Measurements from ENCODE around the gene UBXN6.

UBXN6 gene

GRCh38 chr19:4402171-4403004 is 55.2 kb downstream of the UBXN6 start, which contains the start of gene CHAF1A:
CHAF1A (plus strand) TSS chr19:4402640; CDS start chr19:4402763, 123 bp downstream.
- DNase-seq, result peak; percentile 100

DNA sequence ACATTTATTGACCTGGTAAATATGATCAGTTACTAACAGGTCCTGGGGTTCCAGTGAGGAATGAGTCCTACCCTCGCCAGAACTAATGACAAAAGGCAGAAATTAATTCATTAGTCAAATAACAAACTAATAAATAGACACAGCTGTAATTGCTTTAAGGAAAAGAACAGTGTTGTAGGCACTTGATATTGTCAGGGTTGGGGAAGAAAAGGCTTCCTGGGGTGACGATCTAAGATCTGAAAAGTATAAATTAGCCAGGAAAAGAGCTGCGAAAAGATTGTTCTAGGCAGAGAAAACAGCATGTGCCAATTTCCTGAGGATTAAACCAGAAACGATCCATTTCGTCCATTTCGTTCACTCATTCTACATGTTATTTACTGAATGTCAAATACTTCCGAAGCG is 55.8 kb downstream of the UBXN6 start:
- no peak for DNase-seq

DNA sequence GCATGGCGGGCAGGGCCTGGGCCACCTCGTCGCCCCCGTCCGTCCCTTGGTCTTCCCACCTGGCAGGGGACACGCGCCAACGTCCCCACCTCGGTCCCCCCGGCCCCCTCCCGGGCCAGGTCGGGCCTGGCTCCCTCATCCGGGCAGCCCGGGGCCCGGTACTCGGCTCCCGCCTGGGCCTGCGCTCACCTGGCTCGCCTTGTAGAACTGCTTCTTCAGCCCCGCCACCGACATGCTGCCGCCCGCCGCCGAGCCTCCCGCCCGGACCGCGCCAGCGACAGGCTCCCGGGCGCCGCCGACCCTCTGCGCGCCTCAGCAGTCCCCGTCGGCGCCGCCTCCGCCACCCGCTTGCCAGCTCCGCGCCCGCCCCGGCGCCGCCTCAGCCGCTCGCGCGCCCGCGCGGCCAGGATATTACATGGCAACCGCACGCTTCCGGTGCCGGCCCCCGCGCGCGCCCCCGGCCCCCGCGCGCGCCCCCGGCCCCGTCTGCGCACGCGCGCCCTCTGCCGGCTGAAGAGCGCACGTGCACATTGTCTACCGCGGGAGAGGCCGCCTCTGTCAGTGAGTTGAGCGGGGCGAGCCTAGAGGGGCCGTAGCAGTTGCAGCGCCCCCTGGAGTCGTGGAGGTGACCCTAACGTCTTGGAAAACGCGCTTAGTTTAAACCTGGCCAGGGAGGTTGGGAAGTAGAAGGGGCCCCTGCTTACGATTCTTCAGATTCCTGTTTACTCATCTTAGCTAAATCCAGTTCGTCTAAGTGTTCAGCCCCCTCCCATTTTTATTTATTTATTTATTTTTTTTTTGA is 57.3 kb downstream of the UBXN6 start, which contains the start of gene SH3GL1:
TSS of gene SH3GL1 (minus strand) at position 413 of the 802 bp plus-strand sequence. CDS start at position 234, 179 bp downstream.
- DNase-seq, result peak; percentile 84

DNA sequence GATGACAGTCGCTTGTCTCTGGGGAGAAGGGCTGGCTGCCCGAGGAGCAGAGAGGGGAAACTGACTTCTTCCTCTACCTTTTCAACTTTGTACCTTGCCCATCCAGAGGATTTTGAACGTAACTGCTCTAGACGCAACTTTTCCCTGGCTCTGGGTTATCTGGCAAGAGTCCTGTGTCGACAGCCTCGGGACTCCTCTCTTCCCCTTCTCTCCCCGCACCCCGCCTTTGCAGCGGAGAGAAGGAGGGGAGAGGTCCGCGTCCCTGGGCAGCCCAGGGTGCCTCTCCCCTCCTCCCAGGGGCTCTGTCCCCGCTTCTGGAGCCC is 57.8 kb downstream of the UBXN6 start:
- no peak for DNase-seq

DNA sequence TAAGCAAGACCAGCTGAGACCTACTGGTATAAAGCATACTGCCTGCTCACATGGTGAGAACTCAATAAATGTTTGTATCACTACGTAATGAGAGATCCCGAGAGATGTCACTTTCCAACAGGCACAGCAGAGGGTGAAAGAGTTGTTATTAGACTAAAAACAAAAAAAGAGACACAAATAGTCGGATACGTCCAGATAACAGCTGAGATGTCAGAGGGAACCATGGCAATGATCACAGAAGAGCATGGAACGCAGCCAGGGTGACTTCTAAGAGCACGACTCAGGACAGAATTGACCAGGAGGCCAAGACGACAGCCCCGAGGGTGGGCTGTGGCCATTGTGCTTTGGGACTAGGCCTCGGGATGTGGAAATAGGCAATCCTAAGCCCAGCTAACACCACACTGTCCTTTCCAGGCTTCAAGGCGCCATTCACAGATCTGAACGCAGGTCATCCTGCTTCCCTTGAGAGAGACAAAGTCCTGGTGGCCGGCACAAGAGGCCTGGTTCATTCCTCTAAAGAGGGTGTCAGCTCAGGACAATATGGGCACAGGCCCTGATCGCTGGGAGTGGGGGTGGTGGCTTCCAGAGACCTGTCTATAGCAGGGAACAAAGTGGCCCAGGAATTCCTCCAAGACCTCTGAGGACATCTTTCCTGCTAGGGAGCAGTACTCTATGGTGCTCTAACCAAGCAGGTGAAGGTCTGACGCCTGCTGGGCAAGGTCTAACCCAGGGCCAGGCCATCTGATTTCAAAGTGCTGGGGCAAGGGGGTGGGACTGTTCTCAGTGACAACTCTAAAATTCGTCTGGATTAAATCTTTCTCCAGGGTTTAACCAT is 60.4 kb downstream of the UBXN6 start:
- DNase-seq, result no peak

Measured in fibroblast of upper back skin (primary cell).